Thymus (tissue), 14 donors: ENCODE results near the gene TMEM50A. TPM values are rescaled to one million over a fixed set of nuclear protein-coding genes. Genes with fewer than 3 reads are reported as not detected.
"Not testable (repeated sequence)": the region's sequence is repeated elsewhere in the genome, so short reads cannot be mapped to it uniquely, and the experiment has no call there.

ENCODE experiments used
- DNase-seq, 9 donors: peaks; one replicate each; pipeline ENCODE4 v3.0.0-alpha.2; 2013; ENCODE audit warnings: low spot score in 9 of 9, low read depth in 6 of 9, missing footprints in 1 of 9
- H3K27ac ChIP-seq, 2 donors: one replicate each; pipeline ENCODE4 v1.5.1; 2013; ENCODE audit warnings: control low read depth in 1 of 2, low read depth in 1 of 2, low read length in 1 of 2, mild to moderate bottlenecking in 1 of 2, moderate library complexity in 1 of 2
- H3K27me3 ChIP-seq, 2 donors: one replicate each; pipeline ENCODE4 v1.5.1; 2013; ENCODE audit warnings: low read length in 1 of 2; ENCODE audit not compliant: control insufficient read depth in 2 of 2, insufficient read depth in 1 of 2
- H3K36me3 ChIP-seq, 2 donors: one replicate each; pipeline ENCODE4 v1.5.1; 2013; ENCODE audit warnings: low read length in 1 of 2, mild to moderate bottlenecking in 1 of 2, moderate library complexity in 1 of 2; ENCODE audit not compliant: control insufficient read depth in 2 of 2, insufficient read depth in 2 of 2
- H3K4me1 ChIP-seq, 2 donors: one replicate each; pipeline ENCODE4 v1.5.1; 2013; ENCODE audit warnings: low read length in 2 of 2; ENCODE audit not compliant: control insufficient read depth in 2 of 2, insufficient read depth in 2 of 2
- H3K4me3 ChIP-seq, 2 donors: one replicate each; pipeline ENCODE4 v1.5.1; 2013; ENCODE audit warnings: low read length in 2 of 2, control low read depth in 1 of 2, mild to moderate bottlenecking in 1 of 2
- H3K9me3 ChIP-seq, 2 donors: one replicate each; pipeline ENCODE4 v1.5.1; 2013; ENCODE audit warnings: low read length in 1 of 2, mild to moderate bottlenecking in 1 of 2; ENCODE audit not compliant: control insufficient read depth in 2 of 2, insufficient read depth in 1 of 2
- WGBS: extraction: QIAGEN DNeasy Blood & Tissue Kit; methylation state at CpG from one replicate; pipeline ENCODE4 v1.1.7; 2013; 5-methylcytosine and 5-hydroxymethylcytosine counted together
- long read RNA-seq, 10 donors: transcript quantifications; one replicate each; lab custom pipeline, GENCODE V29; 2026
- polyA plus RNA-seq: library from polyadenylated mRNA; stranded (reverse); fragments of 200-250 nt; gene quantifications from one replicate; pipeline ENCODE4 v1.2.3, GENCODE V29; 2013
- total RNA-seq: library from RNA; stranded (reverse); fragments of 120-200 nt; gene quantifications from one replicate; pipeline ENCODE4 v1.2.4, GENCODE V29; 2013
- donor health status: healthy.

TMEM50A gene
- total RNA-seq (63.8 TPM), polyA plus RNA-seq (109 TPM)
- long read RNA-seq, donor 1, transcript TMEM50A-201 (7 exons, 2,683 nt) = major isoform, 5 of 6 reads
- long read RNA-seq, donor 1, partial matches to known transcripts = 0 of 6 reads
- long read RNA-seq, donor 1, other reads (novel, unspliced or antisense) = 0 of 6 reads
- long read RNA-seq, donor 2, transcript TMEM50A-201 (7 exons, 2,683 nt) = major isoform, 85 of 112 reads
- long read RNA-seq, donor 2, transcript TMEM50A-206 (6 exons, 776 nt) = minor isoform, 6 of 112 reads
- long read RNA-seq, donor 2, partial matches to known transcripts = 19 of 112 reads
- long read RNA-seq, donor 2, other reads (novel, unspliced or antisense) = 0 of 112 reads
- long read RNA-seq, donor 3, transcript TMEM50A-206 (6 exons, 776 nt) = minor isoform, 6 of 58 reads
- long read RNA-seq, donor 3, transcript TMEM50A-201 (7 exons, 2,683 nt) = major isoform, 31 of 58 reads
- long read RNA-seq, donor 3, partial matches to known transcripts = 19 of 58 reads
- long read RNA-seq, donor 3, other reads (novel, unspliced or antisense) = 0 of 58 reads
- long read RNA-seq, donor 4, transcript TMEM50A-201 (7 exons, 2,683 nt) = major isoform, 20 of 28 reads
- long read RNA-seq, donor 4, partial matches to known transcripts = 6 of 28 reads
- long read RNA-seq, donor 4, other reads (novel, unspliced or antisense) = 0 of 28 reads
- long read RNA-seq, donor 5, transcript TMEM50A-201 (7 exons, 2,683 nt) = major isoform, 84 of 113 reads
- long read RNA-seq, donor 5, partial matches to known transcripts = 27 of 113 reads
- long read RNA-seq, donor 5, other reads (novel, unspliced or antisense) = 0 of 113 reads
- long read RNA-seq, donor 6, transcript TMEM50A-201 (7 exons, 2,683 nt) = major isoform, 41 of 45 reads
- long read RNA-seq, donor 6, partial matches to known transcripts = 0 of 45 reads
- long read RNA-seq, donor 6, other reads (novel, unspliced or antisense) = 0 of 45 reads
- long read RNA-seq, donor 7, transcript TMEM50A-201 (7 exons, 2,683 nt) = major isoform, 49 of 58 reads
- long read RNA-seq, donor 7, partial matches to known transcripts = 7 of 58 reads
- long read RNA-seq, donor 7, other reads (novel, unspliced or antisense) = 0 of 58 reads
- long read RNA-seq, donor 8, transcript TMEM50A-201 (7 exons, 2,683 nt) = major isoform, 22 of 23 reads
- long read RNA-seq, donor 8, partial matches to known transcripts = 0 of 23 reads
- long read RNA-seq, donor 8, other reads (novel, unspliced or antisense) = 0 of 23 reads
- long read RNA-seq, donor 9, transcript TMEM50A-201 (7 exons, 2,683 nt) = major isoform, 30 of 39 reads
- long read RNA-seq, donor 9, partial matches to known transcripts = 9 of 39 reads
- long read RNA-seq, donor 9, other reads (novel, unspliced or antisense) = 0 of 39 reads
- long read RNA-seq, donor 10, transcript TMEM50A-201 (7 exons, 2,683 nt) = major isoform, 29 of 35 reads
- long read RNA-seq, donor 10, partial matches to known transcripts = 5 of 35 reads
- long read RNA-seq, donor 10, other reads (novel, unspliced or antisense) = 0 of 35 reads

DNA sequence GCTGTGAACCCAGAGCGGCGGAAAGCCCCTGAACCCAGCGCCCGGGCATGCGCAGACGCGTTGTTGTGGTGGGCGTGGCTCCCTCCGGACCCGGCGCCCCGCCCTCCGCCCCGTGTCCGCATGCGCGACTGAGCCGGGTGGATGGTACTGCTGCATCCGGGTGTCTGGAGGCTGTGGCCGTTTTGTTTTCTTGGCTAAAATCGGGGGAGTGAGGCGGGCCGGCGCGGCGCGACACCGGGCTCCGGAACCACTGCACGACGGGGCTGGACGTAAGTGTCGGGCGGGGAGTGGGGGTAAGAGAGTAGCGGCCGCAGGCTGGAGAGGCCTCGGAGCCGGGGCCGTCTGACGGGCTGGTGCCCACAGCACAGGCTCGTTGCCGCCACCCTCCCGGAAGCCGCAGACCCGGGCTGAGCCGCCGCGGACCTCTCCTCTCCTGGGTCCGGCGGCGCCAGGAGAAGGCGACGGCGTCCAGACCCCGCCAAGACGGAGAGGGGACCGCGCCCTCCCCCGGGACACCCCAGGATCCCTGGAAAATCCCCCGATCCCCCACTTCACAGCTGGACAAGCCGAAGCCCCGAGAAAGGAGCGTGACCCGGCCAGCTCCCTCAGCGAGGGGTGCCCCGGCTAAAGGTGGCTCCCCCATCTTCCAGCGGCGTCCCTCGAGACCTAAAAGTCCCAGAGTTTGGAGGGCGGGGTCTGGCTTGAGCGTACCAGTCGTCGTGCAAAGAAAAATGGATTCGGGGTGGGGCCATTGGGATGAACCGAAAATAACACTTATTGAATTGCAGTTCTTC is at the start of gene TMEM50A:
Gene TMEM50A (plus strand): TSS at position 147 of the 794 bp plus-strand sequence. CDS start 2,153 bp downstream, outside the sequence.
- H3K4me1 ChIP-seq = peaks cover 3 to 5% of the 10 kb centered on the region in 2 donors
- DNase-seq = peak; percentile 53 to 91 (median 76)
- under 1% methylated on average over 68 of the region's 75 CpGs for WGBS
- no peaks in the 10 kb centered on the region for H3K27me3 ChIP-seq
- H3K9me3 ChIP-seq = no peaks in the 10 kb centered on the region
- peaks cover 0 to 14% of the 10 kb centered on the region in 2 donors for H3K36me3 ChIP-seq
- H3K27ac ChIP-seq = peak within 1 kb of the TSS; percentile 92 to 97
- peak within 1 kb of the TSS; percentile 78 to 95 for H3K4me3 ChIP-seq

DNA sequence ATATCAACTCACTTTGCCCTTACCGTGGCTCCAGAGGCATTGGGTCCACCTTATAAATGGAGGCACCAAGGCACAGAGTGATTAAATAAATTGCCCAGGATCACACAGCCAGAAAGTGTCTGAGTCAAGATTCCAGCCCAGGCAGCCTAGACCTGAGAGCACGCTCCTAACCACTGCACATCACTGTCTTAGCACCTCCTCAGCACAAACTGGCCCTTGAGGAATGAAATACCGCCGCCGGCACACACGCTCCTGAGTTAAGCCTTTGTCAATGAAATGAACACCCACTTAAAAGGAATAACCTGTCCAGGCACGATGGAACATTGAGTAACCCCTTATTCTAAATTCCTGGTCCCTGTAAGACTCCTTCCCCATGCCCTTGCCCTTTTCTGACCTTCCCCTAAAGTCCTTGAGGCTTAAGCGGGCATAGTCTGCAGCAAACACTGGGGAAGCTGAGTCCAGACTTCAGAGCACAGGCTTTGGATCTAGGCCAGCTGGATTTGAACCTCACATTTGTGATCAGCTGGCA is 49.5 kb upstream of the TMEM50A start:
- not testable (repeated sequence) for H3K4me1 ChIP-seq, H3K27me3 ChIP-seq, H3K9me3 ChIP-seq, H3K36me3 ChIP-seq, H3K4me3 ChIP-seq, H3K27ac ChIP-seq, DNase-seq
- WGBS = 99% methylated on average over 4 of the region's 8 CpGs

DNA sequence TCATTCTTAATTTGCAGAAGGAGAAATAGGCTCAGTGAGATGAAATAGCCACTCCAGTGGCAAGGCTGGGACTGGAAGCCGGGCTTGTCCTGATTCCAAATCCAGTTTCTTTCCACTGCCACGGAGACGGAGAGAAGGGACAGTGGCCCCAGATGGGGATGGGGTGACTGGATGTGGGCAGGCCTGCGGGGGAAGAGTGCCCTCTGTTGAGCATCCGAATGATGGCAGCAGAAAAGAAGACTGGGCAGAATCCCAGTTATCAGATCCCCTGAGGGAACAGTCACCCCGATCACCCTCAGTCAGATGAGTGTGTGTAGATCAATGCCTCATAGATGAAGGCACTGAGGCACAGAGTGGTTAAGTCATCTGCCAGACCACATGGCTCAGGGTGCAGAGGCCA is 48.1 kb upstream of the TMEM50A start:
- not testable (repeated sequence) for H3K36me3 ChIP-seq, H3K27me3 ChIP-seq, H3K4me1 ChIP-seq, H3K4me3 ChIP-seq, H3K9me3 ChIP-seq, DNase-seq, H3K27ac ChIP-seq
- WGBS = 41% methylated on average over 5 of the region's 6 CpGs

DNA sequence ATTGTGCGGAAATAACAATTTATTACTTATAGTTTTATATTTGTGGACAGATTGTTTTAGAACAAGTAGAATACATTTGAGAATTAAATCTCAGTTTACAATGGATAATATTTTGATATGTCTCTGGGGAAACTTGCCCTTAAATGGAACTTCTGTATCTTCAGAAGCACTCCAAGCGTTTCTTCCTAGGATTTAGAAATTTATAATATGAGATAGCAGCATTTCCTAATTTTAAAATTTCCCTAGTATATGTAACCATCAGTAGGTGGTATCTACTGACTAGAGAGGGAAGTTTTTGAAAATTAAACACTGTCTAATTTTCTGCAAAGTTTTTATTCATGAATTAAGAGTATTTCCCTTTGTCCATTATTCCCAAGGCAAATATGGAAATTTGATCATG is 44.7 kb upstream of the TMEM50A start:
- H3K27ac ChIP-seq, H3K4me3 ChIP-seq, H3K27me3 ChIP-seq, H3K4me1 ChIP-seq, H3K9me3 ChIP-seq, H3K36me3 ChIP-seq, DNase-seq: not testable (repeated sequence)
- WGBS = 96% methylated on average over 2 of the region's 2 CpGs

DNA sequence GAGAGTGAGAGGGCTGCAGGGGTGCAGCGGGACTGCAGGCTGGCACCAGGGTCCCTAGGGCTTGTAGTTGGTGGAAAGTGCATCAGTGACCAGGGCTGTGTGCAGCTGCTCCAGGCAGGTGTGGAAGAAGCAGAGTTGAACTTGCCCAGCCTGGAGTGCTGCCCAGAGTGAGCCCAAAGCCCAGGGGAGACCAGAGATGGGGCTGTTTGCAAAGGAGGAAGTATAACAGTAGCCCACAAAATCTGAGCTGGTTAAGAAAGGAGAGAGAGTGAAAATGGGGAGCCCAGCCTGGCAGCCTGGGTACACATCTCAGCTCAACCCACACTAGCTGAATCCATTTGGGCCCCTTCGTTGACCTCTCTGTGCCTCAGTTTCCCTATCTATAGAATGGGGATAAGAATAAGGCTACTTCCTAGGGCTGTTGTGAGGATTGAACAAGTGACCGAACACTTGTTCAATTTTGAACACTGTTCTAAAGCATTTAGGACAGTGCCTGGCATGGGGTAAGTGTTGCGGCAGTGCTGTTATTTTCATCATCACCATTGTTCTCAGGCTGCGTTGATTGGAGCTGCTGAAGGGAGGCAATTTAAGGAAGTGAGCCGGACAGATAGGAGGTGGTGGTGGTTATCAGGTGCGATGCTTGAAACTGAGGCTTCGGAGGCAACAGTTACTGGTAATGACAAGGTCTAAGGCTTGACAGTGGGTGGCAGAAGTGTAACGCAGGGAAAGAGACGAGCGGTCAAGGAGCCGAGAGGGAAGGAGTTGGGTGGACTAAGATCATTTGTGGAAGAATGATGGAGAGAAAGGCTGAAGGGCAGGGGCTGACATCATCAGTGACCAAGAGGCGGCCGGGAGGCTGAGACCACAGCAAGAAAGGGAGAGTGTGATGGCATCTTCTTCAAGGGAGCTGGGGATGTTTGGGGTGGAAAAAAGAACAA is 43.0 kb upstream of the TMEM50A start:
- not testable (repeated sequence) for H3K27me3 ChIP-seq, H3K9me3 ChIP-seq, H3K4me3 ChIP-seq, DNase-seq, H3K27ac ChIP-seq, H3K36me3 ChIP-seq, H3K4me1 ChIP-seq
- 98% methylated on average over 5 of the region's 14 CpGs for WGBS

DNA sequence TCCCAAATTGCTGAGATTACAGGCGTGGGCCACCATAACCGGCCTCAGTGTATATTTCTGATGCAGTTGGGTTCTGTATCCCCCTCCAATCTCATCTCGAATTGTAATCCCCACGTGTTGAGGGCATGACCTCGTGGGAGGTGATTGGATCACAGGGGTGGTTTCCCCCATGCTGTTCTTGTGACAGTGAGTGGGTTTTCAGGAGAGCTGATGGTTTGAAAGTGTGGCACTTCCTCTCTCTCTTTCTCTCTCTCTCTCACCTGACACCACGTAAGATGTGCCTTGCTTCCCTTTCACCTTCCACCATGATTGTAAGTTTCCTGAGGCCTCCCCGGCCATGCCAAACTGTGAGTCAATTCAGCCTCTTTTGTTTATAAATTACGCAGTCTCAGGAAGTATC is 41.6 kb upstream of the TMEM50A start:
- not testable (repeated sequence) for H3K27me3 ChIP-seq, H3K4me3 ChIP-seq, H3K4me1 ChIP-seq, H3K9me3 ChIP-seq, H3K27ac ChIP-seq, H3K36me3 ChIP-seq, DNase-seq
- WGBS = 91% methylated on average over 8 of the region's 8 CpGs

DNA sequence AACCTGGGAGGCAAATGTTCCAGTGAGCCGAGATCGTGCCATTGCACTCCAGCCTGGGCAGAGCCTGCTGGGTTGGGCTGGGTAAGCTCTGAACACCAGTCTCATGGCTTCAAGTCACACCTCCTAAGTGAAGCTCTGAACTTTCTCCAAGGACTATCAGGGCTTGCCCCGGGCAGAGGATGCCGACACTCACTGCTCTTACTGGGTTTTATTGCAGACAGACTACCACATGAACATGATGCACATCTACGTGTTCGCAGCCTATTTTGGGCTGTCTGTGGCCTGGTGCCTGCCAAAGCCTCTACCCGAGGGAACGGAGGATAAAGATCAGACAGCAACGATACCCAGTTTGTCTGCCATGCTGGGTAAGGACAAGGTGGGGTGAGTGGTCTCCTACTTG is 37.4 kb upstream of the TMEM50A start:
- not testable (repeated sequence) for H3K9me3 ChIP-seq, H3K4me1 ChIP-seq, DNase-seq, H3K4me3 ChIP-seq, H3K27me3 ChIP-seq, H3K36me3 ChIP-seq, H3K27ac ChIP-seq
- WGBS = 97% methylated on average over 9 of the region's 9 CpGs
